Left forelimb (tissue), 1 donor: ENCODE results near the gene BACH2.

Source experiments
- DNase-seq: peaks from one replicate; pipeline ENCODE4 v3.0.0-alpha.2; 2018; ENCODE audit warnings: low spot score

BACH2 gene

GRCh38 chr6:90093558-90094073 lies 203.0 kb downstream of the BACH2 start:
- DNase-seq, result no peak

GRCh38 chr6:90090866-90091265 lies 205.8 kb downstream of the BACH2 start:
- DNase-seq, result no peak

GRCh38 chr6:90088009-90088408 lies 208.6 kb downstream of the BACH2 start:
- DNase-seq, result no peak

- DNase-seq, result no peak
Measured at GRCh38 chr6:90087106-90087833, 209.4 kb downstream of the BACH2 start.

DNA sequence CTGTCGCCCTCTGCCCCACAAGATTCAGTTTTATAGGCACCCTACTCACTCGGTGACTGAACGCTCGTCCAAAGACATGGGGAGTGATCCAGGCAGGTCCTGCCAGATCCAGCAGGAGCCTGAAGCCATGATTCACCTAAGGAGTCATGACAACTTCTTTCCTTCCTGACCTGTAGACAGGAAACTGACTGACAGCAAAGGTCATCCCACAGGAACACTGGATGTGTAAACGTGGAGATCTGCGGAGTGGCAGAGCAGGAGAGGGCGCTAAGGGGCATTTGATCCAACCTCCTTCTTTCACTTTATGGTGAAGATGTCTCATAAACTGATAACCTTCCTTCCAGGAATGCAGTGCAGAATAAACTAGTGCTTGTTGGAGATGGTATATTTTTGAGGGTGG lies 210.1 kb downstream of the BACH2 start:
- no peak for DNase-seq

DNA sequence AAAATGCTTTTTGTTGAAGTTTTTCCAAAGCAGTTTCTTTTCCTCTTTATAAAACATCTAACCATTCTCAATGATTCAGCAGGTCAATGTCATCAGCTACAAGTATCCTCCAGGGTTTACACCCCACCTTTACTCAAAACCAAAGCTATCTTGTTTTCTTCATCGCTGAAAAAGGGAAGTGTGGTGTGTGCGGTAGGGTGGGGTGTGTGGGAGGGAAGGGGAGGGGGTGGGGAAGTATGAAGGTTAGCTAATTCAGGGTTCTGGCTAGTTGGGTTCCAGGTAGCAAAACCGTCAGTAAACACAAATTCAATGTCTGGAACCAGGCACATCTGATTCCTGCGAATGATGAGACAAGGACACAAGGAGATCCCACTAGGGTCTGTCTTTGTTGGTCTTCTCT lies 212.8 kb downstream of the BACH2 start:
- DNase-seq, result no peak

DNA sequence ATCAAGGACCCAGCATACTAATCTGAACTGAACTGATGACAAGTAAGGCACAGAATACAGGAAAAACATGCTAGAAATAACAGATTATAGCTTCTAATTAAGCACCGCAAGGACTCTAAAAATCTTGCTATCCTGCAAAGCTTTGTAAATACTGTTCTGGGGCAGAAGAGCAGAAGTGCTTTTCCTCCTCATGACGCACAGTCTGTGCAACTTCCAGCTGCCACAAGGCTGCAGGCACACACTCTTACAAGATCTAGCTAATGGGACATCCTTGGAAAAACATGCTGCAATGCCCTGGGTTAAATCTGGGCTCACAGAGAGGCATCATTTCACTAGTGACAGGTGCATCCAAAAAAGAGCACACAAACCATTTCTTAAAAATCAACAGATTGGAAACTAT lies 213.8 kb downstream of the BACH2 start:
- DNase-seq, result no peak

GRCh38 chr6:90080876-90081481 lies 215.7 kb downstream of the BACH2 start:
- DNase-seq, result no peak

- DNase-seq, result no peak
Measured at GRCh38 chr6:90079560-90080490, 216.8 kb downstream of the BACH2 start.

DNA sequence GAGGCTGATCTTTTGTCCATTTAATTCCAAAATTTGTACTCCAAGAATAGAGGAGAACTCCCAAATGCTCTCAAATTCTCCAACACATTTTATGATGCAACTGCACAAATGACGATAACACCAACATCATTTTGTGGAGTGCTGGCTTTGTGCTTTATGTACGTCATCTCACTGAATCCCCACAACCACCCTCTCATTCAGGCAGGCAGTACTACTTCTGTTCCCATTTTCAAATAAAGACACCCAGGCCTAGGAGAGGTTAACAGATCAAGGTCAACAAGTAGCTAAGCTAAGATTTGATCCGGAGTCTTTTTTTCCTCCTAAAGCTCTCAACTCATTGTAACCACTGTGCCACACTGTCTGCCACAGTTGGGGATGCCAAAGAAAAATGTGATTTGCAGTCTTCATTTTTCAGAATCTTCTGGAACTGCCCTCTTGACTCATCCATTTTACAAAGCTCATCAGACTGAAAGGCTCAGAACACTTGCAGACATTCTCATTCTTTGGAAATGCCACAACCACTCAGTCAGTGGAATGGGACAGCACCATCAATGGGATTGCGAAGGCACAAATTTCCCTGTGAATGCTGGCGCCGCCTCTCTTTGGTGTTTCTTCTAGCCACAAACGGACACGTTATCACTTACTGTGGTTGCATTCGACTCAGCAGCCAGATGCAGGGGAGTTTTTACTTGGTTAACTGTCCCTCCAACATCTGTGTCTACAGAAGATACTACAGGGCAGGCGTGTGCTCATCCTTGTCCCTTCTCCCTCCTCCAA lies 217.9 kb downstream of the BACH2 start:
- DNase-seq, result no peak

GRCh38 chr6:90076511-90077415 lies 219.9 kb downstream of the BACH2 start:
- no peak for DNase-seq

GRCh38 chr6:90074161-90074850 lies 222.3 kb downstream of the BACH2 start:
- no peak for DNase-seq

DNA sequence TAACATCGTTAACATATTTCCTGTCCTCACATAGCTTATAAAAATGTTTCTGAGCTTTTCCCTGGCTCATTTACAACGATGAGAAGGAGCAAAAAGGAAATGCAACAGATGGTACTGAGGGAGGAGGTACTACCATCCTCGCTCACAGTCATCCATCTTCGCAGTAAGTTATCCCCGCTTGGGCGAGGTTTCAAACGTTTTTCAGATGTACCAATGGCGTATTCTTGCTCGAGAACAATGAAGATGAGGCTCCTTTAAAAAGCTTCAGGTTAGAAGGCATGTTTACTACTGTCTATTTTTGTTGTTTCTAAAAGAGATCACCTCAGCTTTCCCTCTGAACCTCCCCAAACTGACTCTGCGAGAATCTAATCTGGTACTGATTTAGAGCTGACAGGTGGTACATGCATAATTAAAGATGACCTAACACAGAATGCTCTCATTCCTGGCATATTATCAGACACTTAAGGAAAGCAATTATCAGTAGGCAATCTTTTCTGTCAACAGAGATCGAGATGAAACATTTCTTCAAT lies 223.6 kb downstream of the BACH2 start:
- no peak for DNase-seq

DNA sequence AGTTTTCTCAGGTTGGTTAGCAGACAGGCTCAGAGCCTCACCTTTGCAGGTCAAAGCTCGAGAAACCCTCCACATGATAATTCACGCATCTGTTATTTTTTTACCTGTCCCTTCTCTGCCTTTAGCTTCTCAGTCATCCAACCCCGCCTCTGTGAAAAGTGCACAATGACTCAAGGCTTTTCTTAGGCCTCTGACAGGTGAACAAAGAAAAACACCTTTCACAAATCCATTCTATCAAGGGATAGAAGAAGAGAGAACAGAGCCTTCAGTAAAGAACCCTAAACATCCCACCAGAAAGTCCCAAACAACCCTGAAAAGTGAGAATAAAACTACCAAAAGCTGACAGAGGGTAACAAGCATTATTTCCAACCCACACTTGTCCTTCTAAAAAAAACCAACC lies 224.1 kb downstream of the BACH2 start:
- DNase-seq, result no peak

- DNase-seq, result no peak
Measured at GRCh38 chr6:90068703-90069523, 227.7 kb downstream of the BACH2 start.

DNA sequence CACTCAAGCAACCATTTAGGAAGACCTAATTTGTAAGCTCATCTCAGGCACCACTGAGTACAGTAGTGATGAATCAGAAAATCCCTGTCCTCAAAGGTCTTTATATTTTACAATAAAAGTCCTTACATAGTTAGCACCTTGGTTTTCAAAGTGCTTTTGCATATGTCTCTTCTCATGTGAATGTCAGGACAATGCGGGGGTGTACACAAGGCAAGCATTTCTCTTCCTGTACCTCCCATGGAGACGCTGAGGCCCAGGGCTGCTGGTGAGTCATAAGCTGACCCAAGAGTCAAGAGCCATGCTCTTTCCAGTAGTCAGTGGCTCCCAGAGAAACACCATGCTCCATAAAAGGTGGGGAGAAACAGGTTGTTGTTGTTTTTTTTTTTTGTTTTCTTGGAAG lies 228.4 kb downstream of the BACH2 start:
- DNase-seq, result no peak

DNA sequence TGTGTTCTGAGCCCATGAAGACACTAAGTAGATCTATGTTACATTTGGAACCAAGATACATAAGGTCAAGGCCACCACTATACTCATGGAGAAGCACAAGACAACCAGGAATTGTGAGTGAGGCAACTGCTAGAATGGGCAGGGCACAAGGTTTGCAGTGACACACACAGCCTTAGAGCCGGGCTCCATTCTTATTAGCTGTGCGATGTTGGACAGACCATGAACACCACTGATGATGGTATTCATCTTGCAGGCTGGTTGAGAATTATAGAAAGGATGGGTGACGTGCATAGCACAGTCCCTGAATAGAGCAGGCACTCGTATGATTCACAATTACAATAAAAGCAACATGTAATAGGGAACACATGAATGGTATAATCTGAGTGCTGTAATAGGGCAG lies 229.9 kb downstream of the BACH2 start:
- DNase-seq, result no peak

DNA sequence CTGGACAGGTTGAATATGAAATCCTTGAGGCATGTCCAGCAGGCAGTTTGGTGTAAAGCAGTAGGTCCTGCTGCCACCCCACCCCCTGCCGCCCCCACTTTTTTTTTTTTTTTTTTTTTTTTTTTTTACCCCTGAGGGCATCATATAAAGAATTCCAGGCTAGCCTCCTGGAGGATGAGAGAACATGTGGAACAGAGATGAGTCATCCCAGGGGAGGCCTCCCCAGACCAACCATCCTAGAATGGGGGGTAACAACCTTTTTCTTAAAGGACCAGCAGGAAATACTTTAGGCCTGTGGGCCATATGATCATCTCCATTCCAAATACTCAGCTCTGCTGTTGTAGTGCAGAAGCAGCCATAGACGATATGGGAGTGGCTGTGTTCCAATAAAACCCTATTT lies 231.5 kb downstream of the BACH2 start:
- DNase-seq, result no peak

DNA sequence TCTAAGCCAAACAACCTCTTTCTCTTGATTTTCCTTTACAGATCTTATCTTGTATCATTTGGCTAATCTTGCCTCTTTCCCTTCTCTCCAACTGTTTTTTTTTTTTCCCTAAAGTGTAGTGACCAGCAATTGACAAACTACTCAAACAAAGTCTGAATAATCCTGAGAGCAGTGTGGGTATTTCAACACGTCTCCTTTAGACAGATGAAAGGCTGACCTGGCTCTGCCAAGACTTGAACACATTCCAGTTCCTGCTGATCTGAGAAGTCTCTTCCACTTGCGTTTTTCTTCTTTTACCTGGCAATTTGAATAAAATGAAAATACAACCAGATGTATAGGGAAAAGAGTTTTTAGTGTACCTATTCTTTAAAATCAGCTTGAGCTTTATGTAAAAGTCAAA lies 234.0 kb downstream of the BACH2 start:
- DNase-seq, result no peak
